ENCODE results near the gene FGF9.

DNA sequence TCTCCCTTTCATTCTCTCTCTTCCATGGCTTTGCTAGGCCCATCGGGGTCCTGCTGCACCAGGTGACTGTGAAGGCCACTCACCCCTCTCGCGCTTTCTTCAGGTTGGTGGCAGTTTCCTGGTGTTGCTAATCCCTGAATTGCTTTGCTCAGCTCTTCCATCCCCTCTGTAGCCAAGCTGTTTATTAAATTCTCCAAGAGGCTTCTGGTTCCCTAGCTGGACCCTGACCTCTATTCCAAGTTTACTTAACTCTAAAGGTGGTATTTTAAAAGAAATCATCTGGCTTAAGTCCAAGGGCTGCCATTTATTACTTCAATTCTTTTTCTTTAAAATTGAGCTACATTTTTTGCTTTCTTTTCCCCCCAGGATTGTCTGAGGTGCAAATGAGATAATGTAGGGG is 34.2 kb upstream of the FGF9 start:
- TF ChIP-seq, protein P1, sequence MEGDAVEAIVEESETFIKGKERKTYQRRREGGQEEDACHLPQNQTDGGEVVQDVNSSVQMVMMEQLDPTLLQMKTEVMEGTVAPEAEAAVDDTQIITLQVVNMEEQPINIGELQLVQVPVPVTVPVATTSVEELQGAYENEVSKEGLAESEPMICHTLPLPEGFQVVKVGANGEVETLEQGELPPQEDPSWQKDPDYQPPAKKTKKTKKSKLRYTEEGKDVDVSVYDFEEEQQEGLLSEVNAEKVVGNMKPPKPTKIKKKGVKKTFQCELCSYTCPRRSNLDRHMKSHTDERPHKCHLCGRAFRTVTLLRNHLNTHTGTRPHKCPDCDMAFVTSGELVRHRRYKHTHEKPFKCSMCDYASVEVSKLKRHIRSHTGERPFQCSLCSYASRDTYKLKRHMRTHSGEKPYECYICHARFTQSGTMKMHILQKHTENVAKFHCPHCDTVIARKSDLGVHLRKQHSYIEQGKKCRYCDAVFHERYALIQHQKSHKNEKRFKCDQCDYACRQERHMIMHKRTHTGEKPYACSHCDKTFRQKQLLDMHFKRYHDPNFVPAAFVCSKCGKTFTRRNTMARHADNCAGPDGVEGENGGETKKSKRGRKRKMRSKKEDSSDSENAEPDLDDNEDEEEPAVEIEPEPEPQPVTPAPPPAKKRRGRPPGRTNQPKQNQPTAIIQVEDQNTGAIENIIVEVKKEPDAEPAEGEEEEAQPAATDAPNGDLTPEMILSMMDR (IDR thresholded peaks at IDR 0.05), result no peak
- TF ChIP-seq ZFX (IDR thresholded peaks at IDR 0.05; ENCODE audit: borderline replicate concordance), result no peak
